Stimulated activated CD4-positive, alpha-beta T cell treated with anti-CD3 and anti-CD28 coated beads, TNF-alpha, amount 100 ng/mL, for 4 hours (primary cell): ENCODE data around the gene DDX25.
A peak's percentile ranks its signal among the peaks of the same experiment; 100 is the strongest.

Source experiments
- DNase-seq, 3 experiments: peaks; one replicate each; pipeline ENCODE4 v3.0.0-alpha.2; 2020; ENCODE audit warnings: low read depth in 3 of 3

The DDX25 gene

GRCh38 chr11:125935618-125936199 lies 31.4 kb downstream of the DDX25 start:
- no peak for DNase-seq

- DNase-seq, result no peak
Observed at GRCh38 chr11:125938418-125938817, 34.1 kb downstream of the DDX25 start.

DNA sequence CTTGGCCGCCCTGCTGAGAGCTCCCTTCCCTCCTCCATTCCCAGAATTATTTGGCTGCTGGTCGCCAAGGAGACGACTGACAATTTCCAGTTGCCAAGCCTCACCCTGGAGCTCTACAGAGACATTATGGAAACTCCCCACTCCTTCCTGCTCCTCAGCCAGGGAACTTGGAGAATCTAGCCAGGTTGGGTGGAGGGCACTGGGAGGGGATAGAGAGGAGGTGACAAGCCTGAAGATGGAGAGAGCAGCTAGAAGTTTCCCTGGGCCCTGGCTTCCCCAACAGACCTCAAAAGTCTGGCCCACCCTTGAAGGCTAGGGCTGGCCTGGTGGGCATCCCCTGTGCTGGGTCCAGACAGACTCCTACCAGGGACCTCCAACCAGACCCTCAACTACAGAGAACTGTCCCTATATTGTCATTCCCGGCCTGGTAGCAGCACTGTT lies 34.8 kb downstream of the DDX25 start:
- no peak for DNase-seq

DNA sequence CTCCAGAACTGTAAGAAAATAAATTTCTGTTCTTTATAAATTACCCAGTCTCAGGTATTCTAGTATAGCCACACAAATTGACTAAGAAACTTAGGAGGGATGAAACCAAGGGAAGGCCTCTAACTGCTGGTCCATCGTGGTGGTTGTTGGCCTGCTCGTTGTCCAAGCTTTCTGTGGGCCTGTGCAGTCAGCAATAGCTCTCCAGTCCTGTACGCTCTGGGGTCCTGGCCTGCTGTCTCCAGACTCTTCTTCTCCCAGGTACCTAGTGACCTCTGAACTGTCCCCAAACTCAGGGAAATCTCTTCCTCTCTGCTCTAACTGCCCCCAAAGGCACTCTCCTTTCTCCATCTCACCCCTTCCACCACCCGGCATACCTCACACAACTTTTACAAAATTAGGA lies 35.8 kb downstream of the DDX25 start:
- DNase-seq, result no peak

DNA sequence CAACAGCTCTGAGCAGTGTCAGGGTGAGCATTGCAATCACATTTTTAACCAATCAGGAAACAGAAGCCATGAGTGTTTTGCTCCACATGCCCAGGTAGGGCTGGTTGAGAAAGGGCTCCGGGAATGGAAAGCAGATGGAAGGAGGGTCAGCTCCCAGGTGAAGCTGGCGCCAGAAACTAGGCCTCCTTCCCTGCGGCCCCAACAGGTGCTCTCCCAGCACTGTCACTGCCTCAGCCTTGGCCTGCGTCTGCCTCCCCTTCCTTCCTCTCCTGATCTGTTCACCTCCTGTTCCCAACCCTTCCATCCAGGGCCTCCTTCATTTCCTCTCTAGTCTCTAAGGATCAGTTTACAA lies 36.9 kb downstream of the DDX25 start:
- DNase-seq, result no peak

DNA sequence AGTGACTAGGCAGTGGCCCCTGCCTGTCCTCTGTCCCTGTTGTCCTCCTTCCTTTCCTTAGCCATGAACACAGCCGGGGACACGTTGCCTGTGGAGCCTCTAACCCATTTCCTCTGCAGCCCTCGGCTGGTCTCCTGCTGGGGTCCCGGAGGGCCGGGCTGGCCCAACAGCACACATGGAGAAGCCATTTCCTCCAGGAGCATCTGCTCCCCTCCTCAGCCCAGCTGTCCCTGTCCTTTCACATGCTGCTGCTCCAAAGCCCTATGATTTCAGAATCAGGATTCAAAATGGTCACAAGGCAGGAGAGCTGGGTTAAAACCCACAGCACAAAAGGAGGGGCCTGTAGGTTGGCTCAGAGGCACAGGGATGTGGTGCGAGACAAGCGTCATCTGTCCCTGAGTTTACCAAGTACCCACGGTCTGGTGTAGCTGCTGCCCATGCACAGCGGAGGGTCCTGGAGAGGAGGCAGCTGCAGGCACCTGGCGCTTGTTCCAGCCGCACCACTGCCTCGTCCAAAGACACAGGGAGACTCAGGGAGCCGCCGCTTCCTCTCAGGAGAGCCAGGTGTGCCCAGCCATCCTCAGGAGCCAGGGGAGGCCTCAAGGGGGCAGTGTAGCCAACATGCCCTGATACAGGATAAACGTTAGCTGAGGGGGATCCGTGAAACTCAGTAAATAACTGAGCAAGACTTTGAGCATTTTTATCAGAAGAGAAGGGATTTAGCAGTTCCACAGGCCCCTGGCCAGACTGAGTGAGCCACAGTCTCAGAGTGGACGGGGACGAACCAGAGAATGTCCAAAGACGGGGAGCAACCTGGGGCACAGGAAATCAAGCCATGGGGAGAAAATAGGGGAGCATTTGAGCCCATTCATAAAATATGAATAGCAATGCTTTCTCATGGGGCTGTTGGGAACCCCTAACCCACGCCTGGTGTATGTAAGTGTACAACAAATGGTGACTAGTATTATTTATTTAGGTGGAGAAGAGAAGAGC lies 37.6 kb downstream of the DDX25 start:
- peak in 2 of 3 experiments; percentile 9 to 29 for DNase-seq

- DNase-seq, result no peak
Observed at GRCh38 chr11:125942771-125943428, 38.6 kb downstream of the DDX25 start.

GRCh38 chr11:125943661-125944349 lies 39.5 kb downstream of the DDX25 start:
- DNase-seq, result no peak

DNA sequence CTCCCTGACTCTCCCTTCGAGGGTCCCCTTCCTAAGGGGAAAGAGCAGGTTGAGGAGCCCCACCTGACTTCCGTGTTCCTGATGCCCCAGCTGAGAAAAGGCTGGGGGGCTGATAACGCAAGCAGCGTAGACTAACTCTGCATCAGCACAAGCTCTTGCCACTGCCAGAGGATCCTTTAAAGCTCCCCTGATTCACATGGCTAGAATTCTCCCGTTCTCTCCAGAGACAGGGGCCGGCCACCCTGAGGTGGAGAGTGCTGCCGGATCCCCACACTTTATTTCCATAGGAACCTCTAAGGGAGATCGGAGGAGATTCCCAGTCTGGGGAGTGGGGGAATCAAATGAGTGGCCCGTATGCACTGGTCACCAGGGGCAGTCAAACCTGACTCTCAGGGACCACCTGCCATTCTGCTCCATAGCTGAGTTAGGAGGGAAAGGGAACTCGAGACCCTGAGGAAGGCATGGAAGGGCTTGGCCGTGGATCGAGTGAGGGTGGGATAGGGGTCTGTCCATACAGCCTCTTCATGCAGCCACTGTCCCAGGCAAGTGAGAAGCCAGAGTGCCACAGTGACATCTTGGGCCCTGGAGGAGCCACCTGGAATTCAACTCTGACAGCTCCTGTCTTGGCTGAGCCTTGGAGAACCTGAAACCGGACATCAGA lies 40.2 kb downstream of the DDX25 start:
- DNase-seq, result no peak

DNA sequence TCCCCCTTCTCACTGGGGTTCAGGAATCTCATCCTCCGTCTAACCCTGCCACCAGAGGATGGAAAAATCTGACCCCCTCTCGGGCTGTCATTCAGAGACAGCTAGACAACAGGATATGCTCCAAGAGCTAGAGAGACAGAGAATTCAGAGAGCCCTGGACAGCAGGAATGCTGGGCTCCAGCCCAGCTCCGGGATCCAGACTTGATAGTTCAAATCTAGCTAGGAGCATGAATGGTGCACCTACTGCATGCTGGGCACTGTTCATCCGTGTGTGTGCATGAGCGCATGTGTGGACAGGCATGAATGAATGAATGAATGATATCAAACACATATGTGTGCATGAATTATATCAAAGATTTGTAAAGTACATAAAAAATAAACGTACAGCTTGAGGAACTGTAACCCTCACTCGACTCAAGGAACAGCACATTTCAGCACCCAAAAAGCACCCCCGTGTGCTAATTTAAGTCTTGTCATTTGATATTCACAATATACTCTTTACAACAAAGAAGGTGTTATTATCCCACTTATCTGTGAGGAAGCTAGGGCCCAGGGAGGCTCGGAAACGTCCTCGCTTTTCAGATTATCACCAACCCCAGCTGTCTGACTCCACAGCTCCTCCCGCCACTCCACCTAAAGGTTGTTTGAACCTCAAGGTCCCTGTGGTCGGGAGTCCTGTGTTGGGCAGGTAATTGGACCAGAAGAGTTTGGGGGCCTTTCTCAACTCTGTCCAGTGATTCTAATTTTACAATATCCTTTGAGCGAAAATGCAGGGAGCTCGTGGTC lies 40.9 kb downstream of the DDX25 start:
- no peak for DNase-seq

- DNase-seq, result no peak
Observed at GRCh38 chr11:125945797-125946520, 41.7 kb downstream of the DDX25 start, which contains the start of gene VSIG10L2. VSIG10L2 (plus strand) TSS chr11:125946044; CDS start chr11:125946056, 12 bp downstream.

DNA sequence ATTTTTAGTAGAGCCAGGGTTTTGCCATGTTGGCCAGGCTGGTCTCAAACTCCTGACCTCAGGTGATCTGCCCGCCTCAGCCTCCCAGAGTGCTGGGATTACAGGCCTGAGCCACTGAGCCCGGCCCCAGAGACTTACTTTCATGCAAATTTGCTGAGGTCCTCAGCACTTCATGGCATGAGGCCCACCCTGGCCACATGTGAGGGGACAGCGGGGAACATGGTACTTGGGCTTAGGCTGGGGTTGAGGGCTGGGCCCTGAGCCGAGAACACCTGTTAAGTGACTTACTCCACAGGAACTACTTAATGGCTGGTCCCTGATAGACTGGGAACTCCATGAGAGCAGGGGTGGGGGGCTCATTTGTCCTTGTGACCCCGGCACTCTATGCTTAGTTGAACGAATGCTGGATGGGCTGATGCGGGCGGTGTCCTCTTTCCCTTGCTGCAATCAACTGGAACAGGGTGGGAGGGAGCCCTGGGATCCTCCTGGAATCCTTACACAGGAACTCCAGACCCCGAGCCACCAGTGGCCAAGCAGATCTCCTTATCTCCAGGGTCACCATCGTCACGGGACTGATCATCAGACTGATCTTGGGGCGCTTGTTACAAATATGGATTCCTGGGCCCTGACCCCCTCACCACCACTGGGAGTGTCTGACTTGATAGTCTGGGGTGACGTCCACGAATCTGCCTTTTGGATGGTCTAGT lies 42.6 kb downstream of the DDX25 start:
- DNase-seq, result no peak

- DNase-seq, result no peak
Observed at GRCh38 chr11:125947419-125948277, 43.3 kb downstream of the DDX25 start.

GRCh38 chr11:125948278-125949051 lies 44.2 kb downstream of the DDX25 start:
- DNase-seq, result no peak

DNA sequence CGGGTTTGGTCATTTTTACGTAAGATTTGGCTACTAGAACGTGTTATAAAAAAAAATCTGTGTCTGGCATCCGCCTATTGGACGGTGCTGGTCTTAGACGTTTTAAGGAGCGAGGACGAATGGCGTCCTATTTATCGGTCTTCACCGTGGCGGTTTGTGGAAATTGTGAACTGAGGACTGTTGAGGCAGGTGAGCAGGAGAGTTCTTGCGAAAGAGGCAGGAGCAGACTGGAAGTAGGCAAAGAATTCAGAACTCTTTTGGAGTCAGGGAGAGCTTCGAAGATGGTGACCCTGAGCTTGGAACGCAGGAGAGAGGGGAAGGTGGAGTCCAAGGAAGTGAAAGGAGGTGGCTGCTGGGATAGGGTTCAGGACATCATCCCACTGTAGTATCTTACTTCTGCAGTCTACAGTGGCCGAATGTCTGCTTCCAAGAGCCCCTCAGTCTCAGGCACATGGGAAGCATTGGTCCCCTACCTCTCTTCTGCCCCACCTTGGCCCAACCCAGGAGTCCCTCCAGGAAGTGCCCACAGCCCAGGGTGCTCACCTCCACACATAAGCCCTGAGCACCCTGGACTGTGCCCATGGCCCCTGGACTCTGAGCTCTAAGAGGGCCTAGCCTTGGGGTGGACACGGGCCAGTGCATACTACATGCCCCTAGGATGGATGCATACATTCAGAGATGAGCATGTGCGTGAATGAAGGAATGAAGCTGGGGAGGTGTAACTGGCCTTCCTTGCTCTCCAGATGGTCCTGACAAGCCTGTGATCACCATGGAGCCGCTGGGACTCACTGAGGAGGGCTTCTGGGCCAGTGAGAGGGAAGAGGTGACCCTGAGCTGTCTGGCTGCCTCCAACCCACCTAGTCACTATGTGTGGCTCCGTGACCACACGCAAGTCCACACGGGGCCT lies 45.2 kb downstream of the DDX25 start:
- no peak for DNase-seq

GRCh38 chr11:125950178-125950490 lies 45.8 kb downstream of the DDX25 start:
- no peak for DNase-seq
